Erythroblast (primary cell): ENCODE data around the gene MYO18B.

Source experiments
- GATA1 ChIP-seq: IDR thresholded peaks from 2 replicates; pipeline ENCODE4 v1.6.1; 2011; ENCODE audit warnings: low read depth, mild to moderate bottlenecking, control low read depth, low read length, moderate library complexity
- POLR2A ChIP-seq: IDR thresholded peaks from 2 replicates; pipeline ENCODE4 v1.6.1; 2011; ENCODE audit warnings: mild to moderate bottlenecking, low read length

DNA sequence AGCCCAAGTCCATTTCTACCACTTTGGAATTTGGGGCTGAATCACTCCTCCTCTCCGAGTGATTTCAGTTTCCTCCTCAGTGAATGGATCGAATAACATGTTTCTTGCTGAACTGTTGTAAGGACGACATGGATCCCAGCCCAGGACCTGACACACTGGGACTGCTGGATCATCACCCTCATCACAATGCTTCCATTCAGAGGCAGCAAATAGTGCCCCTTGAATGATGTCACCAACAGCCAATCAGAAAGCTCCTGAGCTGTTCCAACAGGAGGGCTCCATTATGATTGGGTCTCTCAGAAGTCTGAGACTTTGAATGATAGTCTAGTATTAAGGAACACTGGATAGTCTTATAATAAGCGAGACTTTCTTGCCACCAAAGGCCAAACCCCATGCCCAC is 158.9 kb downstream of the MYO18B start:
- TF ChIP-seq POLR2A (no peak), GATA1 (no peak)
